WERI-Rb-1 (cell line): ENCODE measurements around the gene RFC2.
"Not testable (repeated sequence)": the region's sequence is repeated elsewhere in the genome, so short reads cannot be mapped to it uniquely, and the experiment has no call there.

Source experiments
- DNase-seq: peaks from one replicate; pipeline ENCODE4 v3.0.0-alpha.2; 2020
- H3K27ac ChIP-seq: fragments of 250-450 bp; sonication (Bioruptor Pico); 2 replicates; pipeline ENCODE4 v1.5.1; 2020; ENCODE audit warnings: mild to moderate bottlenecking, moderate library complexity
- H3K27me3 ChIP-seq: fragments of 250-450 bp; sonication (Bioruptor Pico); 2 replicates; pipeline ENCODE4 v1.5.1; 2021; ENCODE audit warnings: mild to moderate bottlenecking, low read depth, moderate library complexity; ENCODE audit not compliant: insufficient read depth, severe bottlenecking
- H3K36me3 ChIP-seq: fragments of 250-450 bp; sonication (Bioruptor Pico); 2 replicates; pipeline ENCODE4 v1.5.1; 2020; ENCODE audit warnings: mild to moderate bottlenecking, moderate library complexity
- H3K4me3 ChIP-seq: 2 replicates; pipeline ENCODE4 v1.5.1; 2011; ENCODE audit warnings: low read depth, mild to moderate bottlenecking, control low read depth, low read length
- H3K9me3 ChIP-seq: fragments of 250-450 bp; sonication (Bioruptor Pico); 2 replicates; pipeline ENCODE4 v1.5.1; 2021; ENCODE audit warnings: mild to moderate bottlenecking, moderate library complexity; ENCODE audit not compliant: severe bottlenecking
- CTCF ChIP-seq: IDR thresholded peaks from 2 replicates; pipeline ENCODE4 v1.5.1; 2011; ENCODE audit warnings: low read depth, mild to moderate bottlenecking, control low read depth, inconsistent platforms, low read length

Gene RFC2

GRCh38 chr7:74214816-74215630, 39.2 kb downstream of the RFC2 start:
- no peak for DNase-seq
- H3K27me3 ChIP-seq = no peaks in the 10 kb centered on the region
- H3K4me3 ChIP-seq = no peak overlapping the region
- TF ChIP-seq CTCF = no peak
- no peak overlapping the region for H3K27ac ChIP-seq
- no peaks in the 10 kb centered on the region for H3K36me3 ChIP-seq
- H3K9me3 ChIP-seq = no peaks in the 10 kb centered on the region

- H3K36me3 ChIP-seq = no peaks in the 10 kb centered on the region
- no peaks in the 10 kb centered on the region for H3K9me3 ChIP-seq
- no peak overlapping the region for H3K4me3 ChIP-seq
- no peak overlapping the region for H3K27ac ChIP-seq
- no peak for DNase-seq
- no peak for TF ChIP-seq CTCF
- no peaks in the 10 kb centered on the region for H3K27me3 ChIP-seq
Measured at GRCh38 chr7:74212661-74213060, 41.5 kb downstream of the RFC2 start.

- H3K36me3 ChIP-seq, DNase-seq, H3K9me3 ChIP-seq, H3K4me3 ChIP-seq, H3K27me3 ChIP-seq, H3K27ac ChIP-seq: not testable (repeated sequence)
Measured at GRCh38 chr7:74208241-74208640, 46.0 kb downstream of the RFC2 start.

GRCh38 chr7:74207586-74207985, 46.6 kb downstream of the RFC2 start:
- H3K27ac ChIP-seq = no peak overlapping the region
- H3K9me3 ChIP-seq = no peaks in the 10 kb centered on the region
- no peak for TF ChIP-seq CTCF
- peaks cover 8% of the 10 kb centered on the region for H3K27me3 ChIP-seq
- no peak overlapping the region for H3K4me3 ChIP-seq
- H3K36me3 ChIP-seq = no peaks in the 10 kb centered on the region
- no peak for DNase-seq

GRCh38 chr7:74206589-74207120, 47.5 kb downstream of the RFC2 start:
- no peak overlapping the region for H3K4me3 ChIP-seq

GRCh38 chr7:74206052-74206451, 48.1 kb downstream of the RFC2 start:
- DNase-seq, H3K9me3 ChIP-seq, H3K4me3 ChIP-seq, H3K27me3 ChIP-seq, H3K27ac ChIP-seq, H3K36me3 ChIP-seq: not testable (repeated sequence)

More at GRCh38 chr7:74206589-74207120, 47.5 kb downstream of the RFC2 start:
- Histone ChIP-seq H3K36me3 (no peaks in the 10 kb centered on the region), H3K9me3 (no peaks in the 10 kb centered on the region), H3K27ac (no peak overlapping the region), H3K27me3 (peaks cover 8% of the 10 kb centered on the region)
- DNase-seq = peak; percentile 78
- peak; percentile 93 for TF ChIP-seq CTCF
